Keratinocyte (primary cell): ENCODE data around the gene GJC1. TPM values are rescaled to one million over a fixed set of nuclear protein-coding genes. Genes with fewer than 3 reads are reported as not detected.

Source experiments
- DNase-seq: peaks from one replicate; pipeline ENCODE4 v3.0.0-alpha.2; 2011; ENCODE audit warnings: low read depth, missing footprints, low spot score
- FAIRE-seq: peaks from 2 replicates; lab custom pipeline; 2011; peaks lifted over from hg19 to GRCh38; lab: Jason Lieb, UNC
- H2AFZ ChIP-seq: 2 replicates; pipeline ENCODE4 v1.6.0; 2012; ENCODE audit warnings: low read length, control low read depth, inconsistent platforms; ENCODE audit not compliant: control insufficient read depth
- H3K27ac ChIP-seq: 2 replicates; pipeline ENCODE4 v1.5.1; 2011; ENCODE audit warnings: low read length; ENCODE audit not compliant: control insufficient read depth, insufficient read depth
- H3K27me3 ChIP-seq: 3 replicates; pipeline ENCODE4 v1.6.0; 2011; ENCODE audit warnings: low read length; ENCODE audit not compliant: control insufficient read depth, insufficient read depth; ENCODE audit errors: extremely low read depth
- H3K36me3 ChIP-seq, 2 experiments: 2 replicates in 1 of 2; 3 replicates in 1 of 2; pipeline ENCODE4 v1.5.1; 2011; ENCODE audit warnings: low read length in 2 of 2, mild to moderate bottlenecking in 1 of 2; ENCODE audit not compliant: control insufficient read depth in 2 of 2, insufficient read depth in 2 of 2; ENCODE audit errors: extremely low read depth in 1 of 2
- H3K4me1 ChIP-seq: 3 replicates; pipeline ENCODE4 v1.5.1; 2011; ENCODE audit warnings: low read length; ENCODE audit not compliant: control insufficient read depth, insufficient read depth; ENCODE audit errors: extremely low read depth
- H3K4me2 ChIP-seq: 3 replicates; pipeline ENCODE4 v1.6.0; 2011; ENCODE audit warnings: low read depth, low read length; ENCODE audit not compliant: control insufficient read depth, insufficient read depth; ENCODE audit errors: extremely low read depth
- H3K4me3 ChIP-seq, 3 experiments: fragments of 200-600 bp in 1 of 3; sonication (generic) in 1 of 3; 2 replicates in 2 of 3; 3 replicates in 1 of 3; pipeline ENCODE4 v1.5.1; 2011 to 2016; ENCODE audit warnings: low read length in 3 of 3, mild to moderate bottlenecking in 3 of 3, control low read depth in 2 of 3, inconsistent platforms in 1 of 3, low read depth in 1 of 3, mixed read lengths in 1 of 3, mixed run types in 1 of 3, moderate library complexity in 1 of 3; ENCODE audit not compliant: control insufficient read depth in 2 of 3, insufficient read depth in 2 of 3; ENCODE audit errors: extremely low read depth in 1 of 3
- H3K79me2 ChIP-seq: 2 replicates; pipeline ENCODE4 v1.6.0; 2012; ENCODE audit warnings: low read length; ENCODE audit not compliant: control insufficient read depth, insufficient read depth
- H3K9ac ChIP-seq: 3 replicates; pipeline ENCODE4 v1.6.0; 2011; ENCODE audit warnings: low read length; ENCODE audit not compliant: control insufficient read depth, insufficient read depth; ENCODE audit errors: extremely low read depth
- H3K9me1 ChIP-seq: 3 replicates; pipeline ENCODE4 v1.6.0; 2011; ENCODE audit warnings: low read length; ENCODE audit not compliant: control insufficient read depth, insufficient read depth; ENCODE audit errors: extremely low read depth
- H3K9me3 ChIP-seq: 2 replicates; pipeline ENCODE4 v1.5.1; 2012; ENCODE audit warnings: low read depth, low read length; ENCODE audit not compliant: control insufficient read depth
- H4K20me1 ChIP-seq: 3 replicates; pipeline ENCODE4 v1.6.0; 2011; ENCODE audit warnings: low read length; ENCODE audit not compliant: control insufficient read depth, insufficient read depth; ENCODE audit errors: extremely low read depth
- EZH2 ChIP-seq: IDR thresholded peaks from one replicate; pipeline ENCODE4 v1.6.1; 2012; ENCODE audit warnings: inconsistent platforms, mild to moderate bottlenecking, low read length, moderate library complexity
- dilution Hi-C: fragments of 300-500 bp; cut with MboI; formaldehyde crosslinking; loops from one replicate; pipeline ENCODE4 v1.7.0; 2020; ENCODE audit warnings: low sequenced_read_pairs; ENCODE audit not compliant: extremely low pct_ligation_motif_present
- polyA plus RNA-seq, 5 experiments: library from polyadenylated mRNA; depleted of rRNA in 3 of 5; stranded (reverse) in 3 of 5; stranded (forward) in 1 of 5; unstranded in 1 of 5; fragments of >200 nt; gene quantifications; 1 replicate in 1 of 5; 2 replicates in 3 of 5; 3 replicates in 1 of 5; pipeline versions ENCODE4 v1.2.1 to v1.2.3, GENCODE V29; 2011 to 2012; ENCODE audit warnings: missing spikeins in 2 of 5, low read depth in 1 of 5, low replicate concordance in 1 of 5
- TF ChIP-seq, protein P1 (sequence below), 3 experiments: IDR thresholded peaks in 1 of 3; conservative IDR thresholded peaks in 1 of 3; optimal IDR thresholded peaks in 1 of 3; 2 replicates in 2 of 3; 3 replicates in 1 of 3; pipeline versions ENCODE3 to v1.5.1; 2011; ENCODE audit warnings: low read length in 3 of 3, mild to moderate bottlenecking in 3 of 3, moderate library complexity in 2 of 3, control low read depth in 1 of 3, inconsistent platforms in 1 of 3; ENCODE audit not compliant: insufficient read depth in 2 of 3; ENCODE audit errors: extremely low read depth in 1 of 3

The GJC1 gene
- polyA plus RNA-seq, 1 donor (not counting 4 experiments of a cell fraction or from before 2014, with no cell fraction given): 11.1 TPM

DNA sequence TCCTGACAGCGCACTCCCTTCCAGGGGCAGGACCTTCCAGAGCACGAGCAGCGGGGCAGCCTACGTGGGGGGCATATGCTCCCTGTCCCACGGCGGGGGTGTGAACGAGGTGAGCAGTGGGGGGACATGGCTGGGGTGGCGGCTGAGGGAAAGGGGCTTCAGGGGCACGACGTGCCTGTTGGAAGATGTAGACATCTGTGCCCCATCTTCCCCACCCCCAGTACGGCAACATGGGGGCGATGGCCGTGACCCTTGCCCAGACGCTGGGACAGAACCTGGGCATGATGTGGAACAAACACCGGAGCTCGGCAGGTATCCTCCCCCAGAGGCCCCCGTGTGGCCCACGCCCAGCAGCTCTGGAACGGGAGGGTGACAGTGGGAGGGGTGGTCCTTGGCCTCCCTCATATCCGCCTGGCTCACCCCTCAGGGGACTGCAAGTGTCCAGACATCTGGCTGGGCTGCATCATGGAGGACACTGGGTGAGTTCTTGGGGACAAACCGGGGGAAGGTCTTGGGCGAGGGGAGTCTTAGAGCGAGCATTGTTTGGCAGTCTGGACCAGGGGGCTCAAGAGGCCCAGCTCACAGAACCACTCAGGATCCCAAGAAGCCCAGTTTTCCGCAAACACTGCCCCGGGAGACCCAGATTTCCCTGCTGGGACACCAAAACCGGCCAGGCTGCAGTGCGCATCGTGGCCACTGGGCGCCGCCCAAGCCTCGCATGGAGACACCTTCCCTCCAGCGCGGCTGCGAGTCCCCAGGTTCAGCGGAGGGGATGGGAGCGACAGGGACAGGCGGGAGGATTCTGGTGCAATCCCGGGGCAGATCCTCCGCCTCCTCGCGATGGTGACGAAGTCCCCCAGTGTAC is 55.6 kb downstream of the GJC1 start:
- Histone ChIP-seq H4K20me1 (no peaks in the 10 kb centered on the region), H3K4me3 (peak overlapping the region; percentile 54 to 71 (median 71)), H3K9ac (peak overlapping the region; percentile 33), H3K79me2 (no peaks in the 10 kb centered on the region), H3K9me3 (no peaks in the 10 kb centered on the region), H3K27me3 (peaks cover 18% of the 10 kb centered on the region), H3K36me3 (no peaks in the 10 kb centered on the region), H3K4me2 (peak overlapping the region; percentile 97), H3K27ac (no peak overlapping the region), H3K9me1 (no peaks in the 10 kb centered on the region), H3K4me1 (peaks cover 18% of the 10 kb centered on the region), H2AFZ (peak overlapping the region; percentile 90)
- FAIRE-seq (peak; percentile 17), DNase-seq (no peak)
- dilution Hi-C loops: no loop called here
- TF ChIP-seq, protein P1, sequence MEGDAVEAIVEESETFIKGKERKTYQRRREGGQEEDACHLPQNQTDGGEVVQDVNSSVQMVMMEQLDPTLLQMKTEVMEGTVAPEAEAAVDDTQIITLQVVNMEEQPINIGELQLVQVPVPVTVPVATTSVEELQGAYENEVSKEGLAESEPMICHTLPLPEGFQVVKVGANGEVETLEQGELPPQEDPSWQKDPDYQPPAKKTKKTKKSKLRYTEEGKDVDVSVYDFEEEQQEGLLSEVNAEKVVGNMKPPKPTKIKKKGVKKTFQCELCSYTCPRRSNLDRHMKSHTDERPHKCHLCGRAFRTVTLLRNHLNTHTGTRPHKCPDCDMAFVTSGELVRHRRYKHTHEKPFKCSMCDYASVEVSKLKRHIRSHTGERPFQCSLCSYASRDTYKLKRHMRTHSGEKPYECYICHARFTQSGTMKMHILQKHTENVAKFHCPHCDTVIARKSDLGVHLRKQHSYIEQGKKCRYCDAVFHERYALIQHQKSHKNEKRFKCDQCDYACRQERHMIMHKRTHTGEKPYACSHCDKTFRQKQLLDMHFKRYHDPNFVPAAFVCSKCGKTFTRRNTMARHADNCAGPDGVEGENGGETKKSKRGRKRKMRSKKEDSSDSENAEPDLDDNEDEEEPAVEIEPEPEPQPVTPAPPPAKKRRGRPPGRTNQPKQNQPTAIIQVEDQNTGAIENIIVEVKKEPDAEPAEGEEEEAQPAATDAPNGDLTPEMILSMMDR (optimal IDR thresholded peaks at IDR 0.05 in 1 of 3, IDR thresholded peaks at IDR 0.05 in 1 of 3, conservative IDR thresholded peaks at IDR 0.05 in 1 of 3; ENCODE audit: extremely low read depth in 1 of 3, insufficient read depth in 2 of 3, low read length in 3 of 3): peak; percentile 99
- no peak for TF ChIP-seq EZH2

DNA sequence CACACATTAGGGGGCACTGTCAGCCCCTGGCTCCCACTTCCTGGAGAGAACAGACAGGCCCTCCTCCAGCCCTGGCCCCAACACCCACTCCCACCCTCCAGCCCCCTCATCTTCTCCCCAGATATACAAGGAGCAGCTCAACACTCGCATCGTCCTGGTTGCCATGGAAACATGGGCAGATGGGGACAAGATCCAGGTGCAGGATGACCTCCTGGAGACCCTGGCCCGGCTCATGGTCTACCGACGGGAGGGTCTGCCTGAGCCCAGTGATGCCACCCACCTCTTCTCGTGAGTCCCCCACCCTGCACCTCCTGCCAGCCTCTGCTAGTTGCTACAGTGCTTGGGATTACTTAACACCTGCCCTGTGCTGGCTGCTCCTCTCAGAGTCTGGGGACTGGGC is 56.9 kb downstream of the GJC1 start:
- H3K4me3 ChIP-seq: no peak overlapping the region
- no peak for DNase-seq

More for the DNA sequence above, 56.9 kb downstream of the GJC1 start:
- TF ChIP-seq EZH2: no peak
- TF ChIP-seq, protein P1 (optimal IDR thresholded peaks at IDR 0.05 in 1 of 3, IDR thresholded peaks at IDR 0.05 in 1 of 3, conservative IDR thresholded peaks at IDR 0.05 in 1 of 3; ENCODE audit: extremely low read depth in 1 of 3, insufficient read depth in 2 of 3, low read length in 3 of 3): no peak
- Histone ChIP-seq H3K9ac (no peak overlapping the region), H3K4me1 (peaks cover 15% of the 10 kb centered on the region), H3K36me3 (no peaks in the 10 kb centered on the region), H2AFZ (no peak overlapping the region), H3K79me2 (no peaks in the 10 kb centered on the region), H3K27me3 (peaks cover 19% of the 10 kb centered on the region), H3K9me1 (no peaks in the 10 kb centered on the region), H3K4me2 (no peak overlapping the region), H3K9me3 (no peaks in the 10 kb centered on the region), H4K20me1 (no peaks in the 10 kb centered on the region), H3K27ac (no peak overlapping the region)
- dilution Hi-C loops: no loop called here
- no peak for FAIRE-seq
